IMR-90 (cell line): ENCODE measurements around the gene VPS26B.

ENCODE experiments used
- BHLHE40 ChIP-seq: fragments of 150-350 bp; IDR thresholded peaks from 2 replicates; pipeline ENCODE4 v1.6.1; 2016; ENCODE audit warnings: mild to moderate bottlenecking, low read depth, low read length
- CEBPB ChIP-seq: IDR thresholded peaks from 2 replicates; pipeline ENCODE4 v1.6.1; 2012; ENCODE audit warnings: low read depth, low read length, improper control_type of control experiment
- CHD1 ChIP-seq: IDR thresholded peaks from 2 replicates; pipeline ENCODE4 v1.6.1; 2012; ENCODE audit warnings: low read depth, low read length, improper control_type of control experiment
- FOS ChIP-seq: fragments of 150-350 bp; IDR thresholded peaks from 2 replicates; pipeline ENCODE4 v1.6.1; 2016; ENCODE audit warnings: low read depth, low read length
- MAZ ChIP-seq: IDR thresholded peaks from 2 replicates; pipeline ENCODE4 v1.6.1; 2012; ENCODE audit warnings: low read depth, mild to moderate bottlenecking, low read length, improper control_type of control experiment, moderate library complexity, borderline replicate concordance
- MXI1 ChIP-seq: IDR thresholded peaks from 2 replicates; pipeline ENCODE4 v1.6.1; 2012; ENCODE audit warnings: low read depth, mild to moderate bottlenecking, low read length, moderate library complexity, borderline replicate concordance
- NFE2L2 ChIP-seq: fragments of 150-350 bp; IDR thresholded peaks from 2 replicates; pipeline ENCODE4 v1.6.1; 2016; ENCODE audit warnings: low read depth, mild to moderate bottlenecking, low read length
- POLR2A ChIP-seq: IDR thresholded peaks from 2 replicates; pipeline ENCODE4 v1.6.1; 2012; ENCODE audit warnings: mild to moderate bottlenecking, low read depth, low read length
- RAD21 ChIP-seq: IDR thresholded peaks from 2 replicates; pipeline ENCODE4 v1.6.1; 2012; ENCODE audit warnings: low read length, improper control_type of control experiment
- RFX5 ChIP-seq: IDR thresholded peaks from 2 replicates; pipeline ENCODE4 v1.8.0; 2012; ENCODE audit warnings: low read depth, mild to moderate bottlenecking, low read length, moderate library complexity
- TF ChIP-seq, protein P1 (sequence below): conservative IDR thresholded peaks from 2 replicates; pipeline ENCODE4 v1.5.1; 2012; ENCODE audit warnings: mild to moderate bottlenecking, low read depth, low read length, improper control_type of control experiment
- TF ChIP-seq, protein P2 (sequence below): fragments of 150-350 bp; IDR thresholded peaks from 2 replicates; pipeline ENCODE4 v1.6.1; 2017; ENCODE audit warnings: mild to moderate bottlenecking, antibody characterized with exemption, low read length, low read depth
- TF ChIP-seq, protein P3 (sequence below): fragments of 150-350 bp; IDR thresholded peaks from 2 replicates; pipeline ENCODE4 v1.6.1; 2016; ENCODE audit warnings: low read depth, mild to moderate bottlenecking, low read length, moderate library complexity, borderline replicate concordance

DNA sequence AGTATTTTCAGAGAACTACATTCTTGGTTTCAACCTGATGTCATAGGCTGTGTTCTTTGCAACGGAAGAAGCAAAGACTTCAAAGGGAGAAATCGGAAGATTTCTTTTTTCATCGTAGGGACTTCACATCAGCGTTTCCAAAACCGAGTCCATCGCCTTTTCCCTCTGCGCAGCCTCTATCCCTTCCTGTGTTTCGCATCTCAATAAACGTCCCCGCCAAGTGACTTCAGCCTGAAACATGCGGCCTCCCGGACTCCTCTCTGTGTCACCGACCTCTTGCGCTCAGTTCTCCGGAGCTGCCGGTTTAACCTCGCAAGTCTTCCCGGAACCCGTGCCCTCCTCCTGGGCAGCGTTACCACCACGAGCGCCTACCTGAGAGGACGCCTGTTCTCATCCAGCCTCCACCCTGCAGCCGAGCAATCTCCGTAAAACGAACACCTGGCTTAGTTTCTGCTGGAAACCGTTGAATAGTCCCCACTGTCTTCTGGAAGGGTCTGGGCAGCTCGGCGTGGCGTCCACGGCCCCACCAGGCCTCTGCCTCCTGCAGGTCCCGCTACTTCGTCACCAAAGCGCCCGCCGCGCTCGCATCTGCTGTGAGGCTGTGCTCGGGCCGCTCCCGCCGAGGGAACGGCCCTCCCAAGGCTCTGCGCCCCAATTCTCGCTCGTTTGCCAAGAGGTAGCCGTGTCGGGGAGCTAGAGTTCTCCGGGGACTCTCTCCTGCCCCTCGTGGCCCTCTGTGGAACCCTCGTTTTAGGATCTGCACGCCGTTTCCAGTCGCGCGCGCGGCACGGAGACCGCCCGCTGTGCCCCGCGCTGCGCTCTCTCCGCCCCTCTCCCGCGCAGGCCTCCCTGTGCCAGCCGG is 51.3 kb downstream of the VPS26B start, which contains the start of gene GLB1L3:
- TF ChIP-seq, protein P1, sequence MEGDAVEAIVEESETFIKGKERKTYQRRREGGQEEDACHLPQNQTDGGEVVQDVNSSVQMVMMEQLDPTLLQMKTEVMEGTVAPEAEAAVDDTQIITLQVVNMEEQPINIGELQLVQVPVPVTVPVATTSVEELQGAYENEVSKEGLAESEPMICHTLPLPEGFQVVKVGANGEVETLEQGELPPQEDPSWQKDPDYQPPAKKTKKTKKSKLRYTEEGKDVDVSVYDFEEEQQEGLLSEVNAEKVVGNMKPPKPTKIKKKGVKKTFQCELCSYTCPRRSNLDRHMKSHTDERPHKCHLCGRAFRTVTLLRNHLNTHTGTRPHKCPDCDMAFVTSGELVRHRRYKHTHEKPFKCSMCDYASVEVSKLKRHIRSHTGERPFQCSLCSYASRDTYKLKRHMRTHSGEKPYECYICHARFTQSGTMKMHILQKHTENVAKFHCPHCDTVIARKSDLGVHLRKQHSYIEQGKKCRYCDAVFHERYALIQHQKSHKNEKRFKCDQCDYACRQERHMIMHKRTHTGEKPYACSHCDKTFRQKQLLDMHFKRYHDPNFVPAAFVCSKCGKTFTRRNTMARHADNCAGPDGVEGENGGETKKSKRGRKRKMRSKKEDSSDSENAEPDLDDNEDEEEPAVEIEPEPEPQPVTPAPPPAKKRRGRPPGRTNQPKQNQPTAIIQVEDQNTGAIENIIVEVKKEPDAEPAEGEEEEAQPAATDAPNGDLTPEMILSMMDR, result peak; percentile 27
- TF ChIP-seq POLR2A (no peak), CEBPB (no peak), RFX5 (no peak), MAZ (no peak), FOS (no peak), RAD21 (no peak), CHD1 (no peak), BHLHE40 (no peak), MXI1 (no peak), NFE2L2 (no peak)
- TF ChIP-seq, protein P2, sequence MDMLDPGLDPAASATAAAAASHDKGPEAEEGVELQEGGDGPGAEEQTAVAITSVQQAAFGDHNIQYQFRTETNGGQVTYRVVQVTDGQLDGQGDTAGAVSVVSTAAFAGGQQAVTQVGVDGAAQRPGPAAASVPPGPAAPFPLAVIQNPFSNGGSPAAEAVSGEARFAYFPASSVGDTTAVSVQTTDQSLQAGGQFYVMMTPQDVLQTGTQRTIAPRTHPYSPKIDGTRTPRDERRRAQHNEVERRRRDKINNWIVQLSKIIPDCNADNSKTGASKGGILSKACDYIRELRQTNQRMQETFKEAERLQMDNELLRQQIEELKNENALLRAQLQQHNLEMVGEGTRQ, result no peak
- TF ChIP-seq, protein P3, sequence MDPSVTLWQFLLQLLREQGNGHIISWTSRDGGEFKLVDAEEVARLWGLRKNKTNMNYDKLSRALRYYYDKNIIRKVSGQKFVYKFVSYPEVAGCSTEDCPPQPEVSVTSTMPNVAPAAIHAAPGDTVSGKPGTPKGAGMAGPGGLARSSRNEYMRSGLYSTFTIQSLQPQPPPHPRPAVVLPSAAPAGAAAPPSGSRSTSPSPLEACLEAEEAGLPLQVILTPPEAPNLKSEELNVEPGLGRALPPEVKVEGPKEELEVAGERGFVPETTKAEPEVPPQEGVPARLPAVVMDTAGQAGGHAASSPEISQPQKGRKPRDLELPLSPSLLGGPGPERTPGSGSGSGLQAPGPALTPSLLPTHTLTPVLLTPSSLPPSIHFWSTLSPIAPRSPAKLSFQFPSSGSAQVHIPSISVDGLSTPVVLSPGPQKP, result no peak
